Subcutaneous adipose tissue (tissue), 4 donors: ENCODE results near the gene LRRC8E. TPM values are rescaled to one million over a fixed set of nuclear protein-coding genes. Genes with fewer than 3 reads are reported as not detected.

Source experiments
- CTCF ChIP-seq: fragments of 450-650 bp; IDR thresholded peaks from one replicate; pipeline ENCODE4 v1.5.1; 2016; ENCODE audit warnings: low read depth, mild to moderate bottlenecking, control low read depth, antibody characterized with exemption, moderate library complexity
- total RNA-seq, 4 donors: library from RNA; depleted of rRNA; stranded (reverse); fragments of >200 nt; gene quantifications; one replicate each; pipeline ENCODE4 v1.1.0, GENCODE V29; 2016

Gene LRRC8E
- total RNA-seq, 4 donors from 2014 or later = 0.19 to 1.5 (median 0.50) TPM

- no peak for TF ChIP-seq CTCF
These were observed 23.3 kb downstream of the LRRC8E start for GRCh38 chr19:7911508-7912143.

- TF ChIP-seq CTCF = no peak
These were observed 23.9 kb downstream of the LRRC8E start for GRCh38 chr19:7912144-7912696.

DNA sequence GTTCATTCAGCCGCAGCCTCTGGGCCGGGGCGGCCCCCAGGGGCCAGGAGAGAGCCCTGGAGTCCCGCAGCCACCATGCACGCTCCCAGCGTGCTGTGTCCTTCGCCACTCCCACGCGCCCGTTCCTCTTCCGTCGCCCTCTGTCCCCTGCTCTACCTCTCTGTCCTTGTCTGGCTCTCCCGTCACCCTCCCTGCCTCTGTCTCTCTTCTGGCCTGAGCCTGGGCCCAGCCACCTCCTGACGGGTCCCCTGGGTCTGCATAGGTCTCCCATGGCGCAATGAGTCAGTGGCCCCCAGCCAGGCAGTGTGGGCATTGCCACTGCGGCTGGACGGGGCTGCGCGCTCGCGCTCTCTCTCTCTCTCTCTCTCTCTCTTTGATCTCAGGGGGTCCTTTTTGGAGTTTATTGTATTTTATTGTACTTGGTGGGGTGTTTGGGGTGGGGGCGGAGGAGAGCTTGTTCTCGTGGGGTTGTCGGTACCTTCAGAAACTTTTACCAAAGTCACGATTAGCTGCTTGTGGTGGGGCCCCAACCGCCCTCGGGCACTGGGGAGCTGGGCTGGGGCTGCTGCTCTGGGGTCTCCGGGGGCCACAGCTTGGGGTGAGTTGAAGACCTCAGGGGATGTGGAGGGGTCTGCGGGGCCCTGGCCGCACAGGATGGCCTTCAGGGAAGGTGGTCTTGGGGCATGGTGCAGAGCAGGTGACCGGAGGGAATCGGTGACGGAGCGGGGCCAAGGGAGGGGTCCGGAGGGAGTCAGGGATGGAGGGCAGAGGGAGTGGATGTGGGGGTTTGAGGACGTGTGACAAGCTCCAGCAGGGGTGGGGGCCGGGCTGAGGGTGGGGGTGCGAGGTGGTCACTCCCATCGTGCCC lies 24.6 kb downstream of the LRRC8E start:
- TF ChIP-seq CTCF = no peak

DNA sequence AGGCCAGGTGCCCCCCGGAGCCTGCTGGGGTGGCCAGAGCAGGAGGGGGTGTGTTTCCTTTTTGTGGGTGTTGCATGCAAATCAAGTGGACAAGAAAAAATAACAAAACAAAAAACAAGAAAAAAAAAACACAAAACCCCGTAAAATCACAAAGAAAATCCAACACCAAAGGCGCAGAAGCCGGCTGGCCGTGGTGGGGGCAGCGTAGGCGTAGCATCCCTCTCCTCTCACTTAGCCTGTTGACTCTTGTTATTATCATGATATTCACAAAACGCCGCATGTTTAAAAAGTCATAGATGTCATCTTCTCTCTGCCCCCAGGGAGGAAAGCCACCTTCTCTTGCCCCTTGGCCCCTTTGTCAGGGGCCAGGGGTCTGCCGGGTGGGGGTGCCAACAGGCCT lies 25.3 kb downstream of the LRRC8E start:
- TF ChIP-seq CTCF = no peak

DNA sequence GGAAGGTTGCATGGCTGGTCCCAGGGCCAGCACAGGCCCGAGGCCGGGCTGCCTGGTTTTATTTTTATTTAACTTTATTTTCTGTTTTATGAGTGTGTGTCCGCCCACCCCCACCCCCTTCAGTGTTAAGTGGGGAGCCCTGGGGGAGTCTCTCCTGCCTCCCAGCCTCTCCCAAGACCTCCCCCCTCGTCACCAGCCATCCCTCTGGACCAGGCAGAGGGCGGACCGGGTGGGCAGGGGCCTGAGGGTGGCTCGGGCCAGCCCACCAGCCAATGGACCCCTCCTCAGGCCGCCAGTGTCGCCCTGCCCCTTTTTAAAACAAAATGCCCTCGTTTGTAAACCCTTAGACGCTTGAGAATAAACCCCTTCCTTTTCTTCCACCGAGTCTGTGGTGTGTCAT lies 25.8 kb downstream of the LRRC8E start:
- TF ChIP-seq CTCF = no peak

- no peak for TF ChIP-seq CTCF
These were observed 26.3 kb downstream of the LRRC8E start, which contains the start of gene TGFBR3L for GRCh38 chr19:7914598-7915045. Gene TGFBR3L, plus strand, starts transcription at chr19:7914830.
